Measurements from ENCODE around the gene SELL. TPM values are rescaled to one million over a fixed set of nuclear protein-coding genes. Genes with fewer than 3 reads are reported as not detected.

Gene SELL
- polyA plus RNA-seq, 1 of the 3 experiments (the other 2 are of a cell fraction) = 0.58 TPM

DNA sequence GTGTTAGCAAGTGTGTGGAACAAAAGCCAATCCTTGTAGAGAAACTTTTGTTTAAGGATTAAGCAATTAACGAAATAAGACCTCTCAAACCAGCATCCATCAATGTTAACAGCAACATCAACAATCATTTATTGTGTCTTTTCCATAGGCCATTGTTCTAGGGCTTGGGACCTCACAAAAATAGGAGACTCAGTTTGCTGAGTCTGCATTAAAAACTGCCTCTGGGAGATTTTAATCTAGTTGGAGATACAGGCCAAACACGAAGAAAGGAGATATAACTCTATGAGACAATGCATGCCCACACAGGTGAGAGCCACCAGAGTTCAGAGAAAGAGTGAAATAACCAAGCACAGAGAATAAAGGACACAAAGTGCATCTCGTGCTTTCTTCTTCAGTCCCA lies 67.1 kb downstream of the SELL start:
- H3K9me2 ChIP-seq = no peaks in the 10 kb centered on the region
- H3K4me3 ChIP-seq (ENCODE audit: low read depth in 2 of 2, low read length in 1 of 2) = no peak overlapping the region
- peaks cover 6% of the 10 kb centered on the region; the same call in 1 of the 2 replicates for H3K27me3 ChIP-seq (ENCODE audit: insufficient read depth)
- no peak overlapping the region for H2AFZ ChIP-seq (ENCODE audit: low read depth)
- no peaks in the 10 kb centered on the region for H4K20me1 ChIP-seq (ENCODE audit: insufficient read depth)
- no peaks in the 10 kb centered on the region for H3K4me1 ChIP-seq (ENCODE audit: control insufficient read depth in 1 of 2, insufficient read depth in 2 of 2, low read depth in 1 of 2, low read length in 1 of 2)
- CTCF ChIA-PET = no interaction called here
- WGBS (ENCODE audit: low lambda C conversion rate) = 5% methylated on average over 3 of the region's 3 CpGs
- TF ChIP-seq, protein P1, sequence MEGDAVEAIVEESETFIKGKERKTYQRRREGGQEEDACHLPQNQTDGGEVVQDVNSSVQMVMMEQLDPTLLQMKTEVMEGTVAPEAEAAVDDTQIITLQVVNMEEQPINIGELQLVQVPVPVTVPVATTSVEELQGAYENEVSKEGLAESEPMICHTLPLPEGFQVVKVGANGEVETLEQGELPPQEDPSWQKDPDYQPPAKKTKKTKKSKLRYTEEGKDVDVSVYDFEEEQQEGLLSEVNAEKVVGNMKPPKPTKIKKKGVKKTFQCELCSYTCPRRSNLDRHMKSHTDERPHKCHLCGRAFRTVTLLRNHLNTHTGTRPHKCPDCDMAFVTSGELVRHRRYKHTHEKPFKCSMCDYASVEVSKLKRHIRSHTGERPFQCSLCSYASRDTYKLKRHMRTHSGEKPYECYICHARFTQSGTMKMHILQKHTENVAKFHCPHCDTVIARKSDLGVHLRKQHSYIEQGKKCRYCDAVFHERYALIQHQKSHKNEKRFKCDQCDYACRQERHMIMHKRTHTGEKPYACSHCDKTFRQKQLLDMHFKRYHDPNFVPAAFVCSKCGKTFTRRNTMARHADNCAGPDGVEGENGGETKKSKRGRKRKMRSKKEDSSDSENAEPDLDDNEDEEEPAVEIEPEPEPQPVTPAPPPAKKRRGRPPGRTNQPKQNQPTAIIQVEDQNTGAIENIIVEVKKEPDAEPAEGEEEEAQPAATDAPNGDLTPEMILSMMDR (IDR thresholded peaks at IDR 0.05) = no peak
- TF ChIP-seq EP300 (IDR thresholded peaks at IDR 0.05; ENCODE audit: borderline replicate concordance in 1 of 2, low read depth in 1 of 2, low read length in 1 of 2) (no peak), TCF12 (IDR thresholded peaks at IDR 0.05) (no peak), ELF1 (IDR thresholded peaks at IDR 0.05) (no peak), NFIC (IDR thresholded peaks at IDR 0.05; ENCODE audit: borderline replicate concordance) (no peak), JUND (IDR thresholded peaks at IDR 0.05) (no peak), CHD2 (IDR thresholded peaks at IDR 0.05; ENCODE audit: low read length, partially characterized antibody) (no peak)
- TF ChIP-seq, protein P2, sequence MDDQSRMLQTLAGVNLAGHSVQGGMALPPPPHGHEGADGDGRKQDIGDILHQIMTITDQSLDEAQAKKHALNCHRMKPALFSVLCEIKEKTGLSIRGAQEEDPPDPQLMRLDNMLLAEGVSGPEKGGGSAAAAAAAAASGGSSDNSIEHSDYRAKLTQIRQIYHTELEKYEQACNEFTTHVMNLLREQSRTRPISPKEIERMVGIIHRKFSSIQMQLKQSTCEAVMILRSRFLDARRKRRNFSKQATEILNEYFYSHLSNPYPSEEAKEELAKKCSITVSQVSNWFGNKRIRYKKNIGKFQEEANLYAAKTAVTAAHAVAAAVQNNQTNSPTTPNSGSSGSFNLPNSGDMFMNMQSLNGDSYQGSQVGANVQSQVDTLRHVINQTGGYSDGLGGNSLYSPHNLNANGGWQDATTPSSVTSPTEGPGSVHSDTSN (IDR thresholded peaks at IDR 0.05) = no peak
- TF ChIP-seq, protein P3, sequence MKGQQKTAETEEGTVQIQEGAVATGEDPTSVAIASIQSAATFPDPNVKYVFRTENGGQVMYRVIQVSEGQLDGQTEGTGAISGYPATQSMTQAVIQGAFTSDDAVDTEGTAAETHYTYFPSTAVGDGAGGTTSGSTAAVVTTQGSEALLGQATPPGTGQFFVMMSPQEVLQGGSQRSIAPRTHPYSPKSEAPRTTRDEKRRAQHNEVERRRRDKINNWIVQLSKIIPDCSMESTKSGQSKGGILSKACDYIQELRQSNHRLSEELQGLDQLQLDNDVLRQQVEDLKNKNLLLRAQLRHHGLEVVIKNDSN (IDR thresholded peaks at IDR 0.05; ENCODE audit: borderline replicate concordance, low read depth) = no peak
- H3K27ac ChIP-seq (ENCODE audit: low read depth in 2 of 2, low read length in 1 of 2) = no peak overlapping the region
- H3K9ac ChIP-seq = no peak overlapping the region
- H3F3A ChIP-seq (replicated peaks; ENCODE audit: insufficient read depth) = no peaks in the 10 kb centered on the region
- no peaks in the 10 kb centered on the region for H3K36me3 ChIP-seq (replicated peaks in 1 of 2; ENCODE audit: control insufficient read depth in 1 of 2, insufficient read depth in 2 of 2, low read length in 1 of 2)
- H3K79me2 ChIP-seq (ENCODE audit: insufficient read depth) = no peaks in the 10 kb centered on the region
- no peak for DNase-seq
- POLR2A ChIA-PET = no interaction called here
- H3K4me2 ChIP-seq = no peak overlapping the region
- no peaks in the 10 kb centered on the region for H3K9me3 ChIP-seq

Other genes with a start within 250 kb of the SELL start
- gene SLC19A2, start 225.7 kb downstream of the SELL start, polyA plus RNA-seq (2012; rRNA removed) = 3.4 and 5.5 TPM in 2 replicates
- under 0.01 TPM in 1 of 2 replicates, not detected in the other for gene F5, start 125.1 kb downstream of the SELL start, polyA plus RNA-seq (2012; rRNA removed)
- gene SELP, start 81.5 kb downstream of the SELL start, polyA plus RNA-seq (2012; rRNA removed) = not detected in 2 replicates
- gene SELE, start 22.5 kb upstream of the SELL start, polyA plus RNA-seq (2012; rRNA removed) = 0.02 and 0.10 TPM in 2 replicates
- gene METTL18, start 83.3 kb upstream of the SELL start, polyA plus RNA-seq (2012; rRNA removed) = 1.7 and 2.3 TPM in 2 replicates
- 5.9 and 7.7 TPM in 2 replicates for gene SCYL3, start 182.3 kb upstream of the SELL start, polyA plus RNA-seq (2012; rRNA removed)